H1 (cell line): Measurements from ENCODE around the gene HEXIM1. TPM values are rescaled to one million over a fixed set of nuclear protein-coding genes. Genes with fewer than 3 reads are reported as not detected.

ENCODE experiments used
- CTCF ChIA-PET: fragments of 300-600 bp; sonication (Branson Sonifier 250); formaldehyde crosslinking; loops from one replicate; lab custom pipeline; 2021; ENCODE audit not compliant: partially characterized antibody; lab: Charles Lee
- POLR2A ChIA-PET: fragments of 300-600 bp; sonication (Branson Sonifier 250); formaldehyde crosslinking; loops from one replicate; lab custom pipeline; 2021; ENCODE audit warnings: inconsistent platforms; ENCODE audit not compliant: partially characterized antibody; lab: Charles Lee
- DNase-seq, 2 experiments: peaks; one replicate each; pipeline versions ENCODE4 v3.0.0 to v3.0.0-alpha.2; 2010 to 2022; ENCODE audit warnings: low spot score in 2 of 2, low read depth in 1 of 2, mixed read lengths in 1 of 2
- FAIRE-seq: peaks from 2 replicates; lab custom pipeline; 2011; peaks lifted over from hg19 to GRCh38; lab: Jason Lieb, UNC
- H2AFZ ChIP-seq: 2 replicates; pipeline ENCODE4 v1.8.1; 2012; ENCODE audit warnings: low read length, inconsistent platforms
- H2AK5ac ChIP-seq: 2 replicates; pipeline ENCODE4 v1.6.1; 2013; ENCODE audit warnings: low read depth, low read length
- H2BK120ac ChIP-seq: replicated peaks from 2 replicates; pipeline ENCODE3; 2013; ENCODE audit warnings: low read depth, low read length, inconsistent platforms
- H2BK12ac ChIP-seq: 2 replicates; pipeline ENCODE4 v1.6.1; 2013; ENCODE audit warnings: low read depth, low read length
- H2BK15ac ChIP-seq: 2 replicates; pipeline ENCODE4 v1.6.1; 2013; ENCODE audit warnings: low read length
- H2BK20ac ChIP-seq: 2 replicates; pipeline ENCODE4 v1.6.1; 2013; ENCODE audit warnings: low read length
- H2BK5ac ChIP-seq: 2 replicates; pipeline ENCODE4 v1.6.1; 2013; ENCODE audit warnings: low read depth, low read length
- H3K14ac ChIP-seq: 2 replicates; pipeline ENCODE4 v1.6.1; 2013; ENCODE audit warnings: inconsistent platforms; ENCODE audit not compliant: insufficient read length
- H3K18ac ChIP-seq: 2 replicates; pipeline ENCODE4 v1.6.1; 2013; ENCODE audit warnings: low read length; ENCODE audit errors: extremely low read depth
- H3K23ac ChIP-seq: 2 replicates; pipeline ENCODE4 v1.6.1; 2013; ENCODE audit warnings: inconsistent platforms; ENCODE audit not compliant: insufficient read length
- H3K23me2 ChIP-seq: 2 replicates; pipeline ENCODE4 v1.6.1; 2013; ENCODE audit warnings: low read depth, low read length
- H3K27ac ChIP-seq: 2 replicates; pipeline ENCODE4 v1.6.1; 2011; ENCODE audit warnings: low read depth, low read length, inconsistent platforms
- H3K27me3 ChIP-seq, 4 experiments: replicated peaks in 1 of 4; 1 replicate in 1 of 4; 2 replicates in 3 of 4; pipeline versions ENCODE4 v1.6.1 to v1.8.1; 2011 to 2013; ENCODE audit warnings: low read length in 3 of 4, mild to moderate bottlenecking in 3 of 4, inconsistent platforms in 2 of 4, mixed read lengths in 2 of 4, moderate library complexity in 1 of 4; ENCODE audit not compliant: control insufficient read depth in 3 of 4, insufficient read depth in 3 of 4; ENCODE audit errors: extremely low read depth in 1 of 4
- H3K36me3 ChIP-seq, 4 experiments: 2 replicates each; pipeline versions ENCODE4 v1.6.1 to v1.8.1; 2011 to 2013; ENCODE audit warnings: mild to moderate bottlenecking in 4 of 4, low read length in 3 of 4, moderate library complexity in 2 of 4, control low read depth in 1 of 4, inconsistent platforms in 1 of 4; ENCODE audit not compliant: insufficient read depth in 4 of 4, control insufficient read depth in 2 of 4
- H3K4ac ChIP-seq: replicated peaks from 2 replicates; pipeline ENCODE3; 2013; ENCODE audit warnings: low read length, low read depth, mixed read lengths, inconsistent platforms; ENCODE audit not compliant: insufficient read length
- H3K4me1 ChIP-seq, 4 experiments: replicated peaks in 1 of 4; 1 replicate in 1 of 4; 2 replicates in 3 of 4; pipeline versions ENCODE4 v1.6.1 to v1.8.1; 2011 to 2013; ENCODE audit warnings: low read length in 3 of 4, inconsistent platforms in 2 of 4, mixed read lengths in 1 of 4; ENCODE audit not compliant: insufficient read depth in 4 of 4, control insufficient read depth in 3 of 4
- H3K4me2 ChIP-seq, 2 experiments: 2 replicates each; pipeline versions ENCODE4 v1.6.1 to v1.8.1; 2011 to 2013; ENCODE audit warnings: low read depth in 2 of 2, low read length in 2 of 2, control low read depth in 1 of 2, inconsistent platforms in 1 of 2, mild to moderate bottlenecking in 1 of 2; ENCODE audit not compliant: insufficient read depth in 1 of 2
- H3K4me3 ChIP-seq, 4 experiments: fragments of 200-600, 300-600 bp in 1 of 4; sonication (generic), shearing (Covaris generic), sonication (Bioruptor Twin) in 1 of 4; 2 replicates each; pipeline versions ENCODE4 v1.5.1 to v1.8.1; 2011 to 2016; ENCODE audit warnings: low read length in 4 of 4, low read depth in 3 of 4, control low read depth in 2 of 4, inconsistent platforms in 2 of 4, mild to moderate bottlenecking in 2 of 4, mixed read lengths in 1 of 4, moderate library complexity in 1 of 4; ENCODE audit not compliant: insufficient read depth in 2 of 4; ENCODE audit errors: extremely low read depth in 1 of 4
- H3K56ac ChIP-seq: replicated peaks from 2 replicates; pipeline ENCODE3; 2013; ENCODE audit warnings: low read depth, mild to moderate bottlenecking, mixed read lengths, low read length, inconsistent platforms; ENCODE audit not compliant: insufficient read length
- H3K79me1 ChIP-seq: 2 replicates; pipeline ENCODE4 v1.6.1; 2013; ENCODE audit warnings: low read depth, low read length, control low read depth
- H3K79me2 ChIP-seq, 2 experiments: 2 replicates each; pipeline versions ENCODE4 v1.6.1 to v1.8.1; 2012 to 2013; ENCODE audit warnings: low read length in 2 of 2, mild to moderate bottlenecking in 2 of 2, inconsistent platforms in 1 of 2; ENCODE audit not compliant: insufficient read depth in 2 of 2, control insufficient read depth in 1 of 2
- H3K9ac ChIP-seq, 4 experiments: replicated peaks in 1 of 4; 1 replicate in 1 of 4; 2 replicates in 3 of 4; pipeline versions ENCODE4 v1.6.1 to v1.8.1; 2011 to 2013; ENCODE audit warnings: low read depth in 3 of 4, low read length in 3 of 4, control low read depth in 2 of 4, mild to moderate bottlenecking in 2 of 4, moderate library complexity in 2 of 4, inconsistent platforms in 1 of 4; ENCODE audit errors: extremely low read depth in 1 of 4
- H3K9me3 ChIP-seq, 2 experiments: 2 replicates each; pipeline versions ENCODE4 v1.6.1 to v1.8.1; 2012 to 2013; ENCODE audit warnings: mild to moderate bottlenecking in 2 of 2, moderate library complexity in 2 of 2, control low read depth in 1 of 2, inconsistent platforms in 1 of 2, low read depth in 1 of 2, low read length in 1 of 2, mixed read lengths in 1 of 2; ENCODE audit not compliant: insufficient read depth in 2 of 2
- H4K20me1 ChIP-seq, 2 experiments: replicated peaks in 1 of 2; 2 replicates each; pipeline versions ENCODE3 to v1.8.1; 2011 to 2013; ENCODE audit warnings: inconsistent platforms in 2 of 2, low read length in 2 of 2, mild to moderate bottlenecking in 1 of 2; ENCODE audit not compliant: insufficient read depth in 2 of 2, control insufficient read depth in 1 of 2
- H4K5ac ChIP-seq: 2 replicates; pipeline ENCODE4 v1.6.1; 2013; ENCODE audit warnings: low read length, low read depth, mixed read lengths, inconsistent platforms; ENCODE audit not compliant: insufficient read length
- H4K8ac ChIP-seq: 2 replicates; pipeline ENCODE4 v1.8.0; 2013; ENCODE audit warnings: mild to moderate bottlenecking, moderate library complexity, low read length, inconsistent platforms; ENCODE audit not compliant: insufficient read depth; ENCODE audit errors: extremely low read depth
- H4K91ac ChIP-seq: replicated peaks from 2 replicates; pipeline ENCODE3; 2013; ENCODE audit warnings: low read length, mixed read lengths, inconsistent platforms; ENCODE audit not compliant: insufficient read length
- ASH2L ChIP-seq: fragments of 200-600, 300-600 bp; sonication (generic); IDR thresholded peaks from one replicate; pipeline ENCODE4 v1.7.1; 2017; ENCODE audit warnings: low read length
- BCL11A ChIP-seq, 2 experiments: IDR thresholded peaks; one replicate each; pipeline ENCODE4 v1.6.1; 2011; ENCODE audit warnings: low read depth in 2 of 2, low read length in 2 of 2, mild to moderate bottlenecking in 2 of 2
- BRCA1 ChIP-seq: IDR thresholded peaks from 2 replicates; pipeline ENCODE4 v1.6.1; 2012; ENCODE audit warnings: low read depth, low read length, improper control_type of control experiment
- EZH2 ChIP-seq: fragments of 200-600 bp; sonication (generic); IDR thresholded peaks from 2 replicates; pipeline ENCODE4 v1.7.1; 2012; ENCODE audit warnings: low read depth, mild to moderate bottlenecking, moderate library complexity, low read length, inconsistent platforms; ENCODE audit not compliant: severe bottlenecking
- NANOG ChIP-seq: IDR thresholded peaks from 2 replicates; pipeline ENCODE4 v1.6.1; 2011; ENCODE audit warnings: low read length, low read depth, mild to moderate bottlenecking, inconsistent platforms; ENCODE audit not compliant: insufficient read depth, poor library complexity, severe bottlenecking
- SIN3A ChIP-seq, 2 experiments: IDR thresholded peaks in 1 of 2; conservative IDR thresholded peaks in 1 of 2; 2 replicates each; pipeline ENCODE4 v1.6.1; 2011 to 2012; ENCODE audit warnings: low read length in 2 of 2, improper control_type of control experiment in 1 of 2, low read depth in 1 of 2, mild to moderate bottlenecking in 1 of 2
- SRF ChIP-seq: IDR thresholded peaks from 2 replicates; pipeline ENCODE4 v1.6.1; 2011; ENCODE audit warnings: mild to moderate bottlenecking, low read depth, low read length, moderate library complexity
- WGBS, 2 experiments: shearing (Covaris generic) in 1 of 2; methylation state at CpG; one replicate each; pipeline versions ENCODE4 v1.1.6 to v1.1.7; 2013 to 2015; ENCODE audit warnings: low lambda C conversion rate in 2 of 2, mixed read lengths in 2 of 2, inconsistent platforms in 1 of 2, low coverage in 1 of 2, missing lambda C conversion rate in 1 of 2; ENCODE audit not compliant: insufficient replicate concordance in 2 of 2, insufficient coverage in 1 of 2, insufficient read length in 1 of 2; ENCODE audit errors: extremely low coverage in 1 of 2, missing lambda C conversion rate in 1 of 2; 5-methylcytosine and 5-hydroxymethylcytosine counted together
- polyA plus RNA-seq, 7 experiments: library from polyadenylated mRNA; depleted of rRNA in 3 of 7; stranded (reverse) in 5 of 7; unstranded in 2 of 7; fragments of >200 nt in 5 of 7; fragments of 200-250 nt in 2 of 7; gene quantifications; 1 replicate in 5 of 7; 2 replicates in 1 of 7; 4 replicates in 1 of 7; pipeline versions ENCODE4 v1.2.1 to v1.2.3, GENCODE V29; 2011 to 2013; ENCODE audit warnings: missing spikeins in 2 of 7, mixed read lengths in 2 of 7
- total RNA-seq: library from RNA; stranded (reverse); fragmentation: NEBNext Ultra II Directional; extraction: Animal tissue kit (Norgen Biotek cat#: 25700); gene quantifications from 2 replicates; pipeline ENCODE4 v1.2.1, GENCODE V29; 2021
- TF ChIP-seq, protein P1 (sequence below): IDR thresholded peaks from 2 replicates; pipeline ENCODE4 v1.6.1; 2012; ENCODE audit warnings: inconsistent platforms

Gene HEXIM1
- total and polyA plus RNA-seq, 2 of the 8 experiments (the other 6 are each of a cell fraction or from before 2014, with no cell fraction given): 9.1 to 38.3 TPM

DNA sequence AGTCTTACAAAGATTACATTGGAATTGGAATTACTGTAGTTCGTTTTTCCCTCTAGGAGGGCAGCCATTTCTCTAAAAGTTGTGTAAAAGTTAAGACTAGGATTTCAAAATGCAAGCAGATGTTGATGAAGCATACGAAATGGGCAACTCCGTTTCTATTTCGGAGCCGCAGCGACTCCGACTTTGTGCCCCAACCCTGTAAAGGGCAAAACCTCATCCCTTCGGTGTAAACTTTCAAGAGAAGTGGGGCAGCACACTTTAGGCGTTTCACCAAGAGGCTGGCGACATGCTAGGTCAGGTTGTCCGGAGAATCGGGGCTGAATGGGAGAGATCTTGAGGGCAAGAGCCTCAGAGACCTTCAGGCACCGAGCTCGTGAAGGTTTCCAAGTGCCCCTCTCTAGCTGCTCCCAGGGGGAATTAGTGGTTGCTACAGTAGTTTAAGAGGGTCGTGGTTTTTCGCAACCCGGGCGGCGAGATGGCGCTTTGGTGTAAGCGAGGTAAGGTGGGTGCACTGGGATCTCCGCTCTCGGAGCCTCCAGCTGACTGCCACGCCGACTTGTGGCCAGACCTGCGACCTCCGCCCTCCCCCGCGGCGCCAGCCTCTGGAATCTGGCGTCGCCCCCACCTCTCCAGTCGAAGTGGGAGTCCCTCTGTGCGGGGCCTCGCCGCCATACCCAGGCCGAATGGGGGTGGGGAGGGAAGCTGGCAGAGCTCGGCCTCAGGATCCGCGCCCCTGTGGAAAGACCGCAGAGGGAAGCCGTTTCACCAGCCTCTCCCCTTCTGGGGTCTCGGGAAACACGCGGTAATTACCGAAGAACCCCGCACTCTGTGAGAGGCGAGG is 12.4 kb downstream of the HEXIM1 start:
- H3K4me1 ChIP-seq: peaks cover 0 to 9% (median 3%) of the 10 kb centered on the region in 4 experiments; a peak in 3 of 7 replicates
- WGBS, 2 experiments: 3% methylated on average over 38 of the region's 48 CpGs; no CpG with 5 or more reads in 1 of the 2 experiments
- TF ChIP-seq, protein P1, sequence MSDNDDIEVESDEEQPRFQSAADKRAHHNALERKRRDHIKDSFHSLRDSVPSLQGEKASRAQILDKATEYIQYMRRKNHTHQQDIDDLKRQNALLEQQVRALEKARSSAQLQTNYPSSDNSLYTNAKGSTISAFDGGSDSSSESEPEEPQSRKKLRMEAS: peak; percentile 69
- TF ChIP-seq BCL11A (IDR thresholded peaks at IDR 0.05; ENCODE audit: low read depth in 2 of 2, low read length in 2 of 2) (no peak), SRF (no peak), BRCA1 (no peak), EZH2 (no peak), SIN3A (conservative IDR thresholded peaks at IDR 0.05 in 1 of 2, IDR thresholded peaks at IDR 0.05 in 1 of 2; ENCODE audit: low read depth in 1 of 2, low read length in 2 of 2) (peak; percentile 86 to 92; a peak in 2 of 4 replicates), ASH2L (no peak), NANOG (no peak)

More for the DNA sequence above, 12.4 kb downstream of the HEXIM1 start:
- Histone ChIP-seq H3K79me1 (no peaks in the 10 kb centered on the region), H2BK12ac (peak overlapping the region; percentile 77; the same call in 1 of the 2 replicates), H3K56ac (peak overlapping the region; percentile 98), H3K23me2 (peaks cover 6% of the 10 kb centered on the region), H3K4me3 (peak overlapping the region; percentile 73 to 97 (median 88)), H2BK20ac (no peak overlapping the region), H3K14ac (peak overlapping the region; percentile 66), H3K4ac (peak overlapping the region; percentile 98), H4K20me1 (no peaks in the 10 kb centered on the region), H3K18ac (peak overlapping the region; percentile 99), H2AK5ac (peak overlapping the region; percentile 71; the same call in 1 of the 2 replicates), H2BK120ac (peak overlapping the region; percentile 70), H3K36me3 (no peaks in the 10 kb centered on the region), H3K4me2 (peak overlapping the region; percentile 81 to 84), H3K27me3 (no peaks in the 10 kb centered on the region), H3K79me2 (peaks cover 0 to 6% of the 10 kb centered on the region in 2 experiments; a peak in 2 of 4 replicates), H3K23ac (peak overlapping the region; percentile 72), H3K9me3 (no peaks in the 10 kb centered on the region), H4K91ac (peak overlapping the region; percentile 97), H3K9ac (peak overlapping the region; percentile 98 to 100 (median 99)), H4K8ac (peak overlapping the region; percentile 100), H2AFZ (no peak overlapping the region), H2BK15ac (no peak overlapping the region; the same call in 1 of the 2 replicates), H3K27ac (peak overlapping the region; percentile 99), H4K5ac (peak overlapping the region; percentile 95), H2BK5ac (peak overlapping the region; percentile 99)
- POLR2A ChIA-PET: interaction anchor here (0.6 to 26.8 kb wide), 32 partner anchors 6 to 1033 kb away, joined by 3 to 1076 read pairs (median 6); partner anchors contain the start of genes ACBD4, DCAKD, EFTUD2 and HEXIM1
- FAIRE-seq (no peak), DNase-seq (peak in 1 of 2 experiments; percentile 88)
- CTCF ChIA-PET: interaction anchor here (0.6 to 11.5 kb wide), 13 partner anchors 10 to 81 kb away, joined by 3 to 115 read pairs (median 4); partner anchors contain the start of genes ACBD4 and HEXIM1
